DMS53 treated with DMSO at 0.1 percent for 48 hours (cell line): ENCODE data around the gene TMEM190.

Experiments used
- DNase-seq: peaks from one replicate; lab custom pipeline; 2025; ENCODE audit not compliant: unreplicated experiment; lab: John Stamatoyannopoulos, UW

TMEM190 gene

GRCh38 chr19:55369653-55370304 lies 6.8 kb upstream of the TMEM190 start:
- DNase-seq: peak; percentile 44

DNA sequence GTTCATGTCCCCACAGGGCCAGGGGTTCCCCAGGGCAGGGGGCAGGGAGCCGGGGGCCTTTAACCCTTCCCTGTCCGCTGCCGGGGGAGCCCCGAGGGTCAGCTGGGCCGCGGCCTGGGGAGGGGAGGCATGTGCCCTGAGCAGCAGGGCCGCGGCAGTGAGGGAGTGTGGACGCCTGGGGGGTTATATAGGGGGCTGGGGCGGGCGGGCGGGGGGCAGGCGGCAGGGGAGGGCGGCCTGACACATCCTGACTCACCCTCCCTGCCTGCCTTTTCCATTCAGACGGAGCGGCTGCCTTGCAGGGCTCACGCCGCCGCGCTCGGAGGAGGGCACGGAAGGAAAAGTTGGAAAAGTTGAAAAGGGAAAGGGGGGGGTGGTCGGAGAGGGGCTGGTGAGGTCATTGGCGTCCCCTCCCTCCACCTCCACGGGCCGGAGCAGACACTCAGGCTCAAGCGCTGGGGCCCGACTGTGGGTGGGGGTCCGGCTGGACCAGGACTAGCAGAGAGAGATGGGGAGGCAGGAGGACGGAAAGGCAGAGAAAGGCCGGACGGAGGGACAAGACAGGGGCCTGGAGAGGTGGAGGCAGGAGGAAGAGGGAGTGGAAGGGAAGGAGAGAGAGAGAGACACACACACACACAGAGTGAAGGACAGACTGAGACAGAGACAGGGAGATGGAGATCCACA lies 6.2 kb upstream of the TMEM190 start, which contains the start of gene IL11:
Gene IL11 (minus strand): TSS at position 159 of the 684 bp plus-strand sequence. CDS start 153 bp downstream, at position 6.
- no peak for DNase-seq

- no peak for DNase-seq
These were observed 4.1 kb upstream of the TMEM190 start for GRCh38 chr19:55372316-55373081.

DNA sequence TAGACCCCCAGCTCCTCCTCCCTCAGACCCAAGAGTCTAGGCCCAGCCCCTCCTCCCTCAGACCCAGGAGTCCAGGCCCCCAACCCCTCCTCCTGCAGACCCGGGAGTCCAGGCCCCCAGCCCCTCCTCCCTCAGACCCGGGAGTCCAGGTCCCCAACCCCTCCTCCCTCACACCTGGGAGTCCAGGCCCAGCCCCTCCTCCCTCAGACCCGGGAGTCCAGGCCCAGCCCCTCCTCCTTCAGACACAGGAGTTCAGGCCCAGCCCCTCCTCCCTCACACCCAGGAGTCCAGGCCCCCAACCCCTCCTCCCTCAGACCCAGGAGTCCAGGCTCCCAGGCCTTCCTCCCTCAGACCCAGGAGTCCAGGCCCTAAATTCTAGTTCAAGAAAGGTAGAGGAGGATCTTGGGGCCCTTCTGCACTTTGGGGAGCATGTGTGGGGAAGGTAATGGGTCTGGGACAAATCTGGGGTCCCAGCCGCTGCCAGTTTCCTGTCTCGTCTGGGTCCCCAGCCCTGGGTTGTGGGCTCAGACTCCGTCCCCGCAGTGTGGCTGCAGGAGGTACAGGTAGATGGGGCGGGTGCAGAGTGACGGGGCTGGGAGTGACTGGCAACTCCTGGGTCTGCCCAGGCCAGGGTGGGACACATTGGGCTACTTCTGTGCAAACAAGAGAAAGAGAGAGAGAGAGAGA lies 3.2 kb upstream of the TMEM190 start:
- no peak for DNase-seq

DNA sequence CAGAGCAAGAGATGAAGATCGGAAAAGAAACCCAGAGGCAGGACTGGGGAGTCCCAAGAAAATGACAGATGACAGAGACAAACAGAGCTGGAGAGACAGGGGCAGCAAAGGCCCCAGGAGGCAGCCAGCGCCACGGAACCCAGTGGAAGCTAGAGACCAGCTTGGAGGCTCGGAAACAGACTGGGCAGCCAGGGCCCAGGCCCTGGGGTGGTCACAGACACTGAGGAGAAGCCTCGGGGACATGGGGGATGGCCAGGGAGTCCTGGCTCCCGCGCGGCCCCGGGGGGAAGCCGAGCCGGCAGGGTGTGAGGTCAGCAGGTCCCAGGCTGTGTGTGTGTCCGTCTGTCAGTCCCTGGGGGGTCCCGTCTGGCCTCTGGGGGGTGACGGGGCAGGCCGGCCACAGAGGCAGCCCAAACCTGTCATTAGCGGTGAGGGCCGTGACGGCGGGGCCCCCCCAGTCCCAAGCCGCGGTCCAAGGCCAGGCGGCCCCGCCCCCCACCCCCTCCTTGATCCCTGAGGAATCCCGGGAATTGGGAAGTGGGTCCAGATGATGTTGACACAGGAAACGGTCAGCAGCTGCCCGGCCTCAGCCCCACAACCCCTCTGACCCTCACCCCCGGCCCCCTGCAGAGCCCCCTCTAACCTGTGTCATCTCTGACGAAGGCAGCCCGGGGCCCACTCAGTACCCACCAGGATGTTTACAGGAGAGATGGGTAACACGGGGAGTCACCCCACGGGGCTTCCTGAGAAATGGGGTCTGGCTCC lies 2.5 kb upstream of the TMEM190 start:
- DNase-seq: no peak

- DNase-seq: no peak
These were observed 918 bp downstream of the TMEM190 start for GRCh38 chr19:55377356-55378131.

DNA sequence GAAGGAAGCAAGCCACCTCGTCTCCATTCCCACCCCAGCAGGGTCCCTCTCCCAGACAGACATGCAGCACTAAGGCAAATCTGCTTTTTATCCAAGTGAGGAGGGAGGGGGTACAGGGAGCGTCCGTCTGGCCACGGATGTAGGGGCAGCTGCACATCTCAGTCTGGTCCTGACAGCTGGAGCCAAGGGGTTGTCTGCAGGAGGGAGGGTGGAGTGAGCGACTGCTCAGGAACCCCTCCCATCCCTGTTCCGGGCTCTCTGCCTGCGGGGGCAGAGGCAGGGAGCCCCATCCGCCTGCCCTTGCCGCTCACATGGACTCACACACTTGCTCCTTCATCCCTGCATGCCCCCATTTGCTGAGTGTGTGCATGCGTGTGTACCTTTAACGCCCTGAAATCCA lies 2.5 kb downstream of the TMEM190 start:
- no peak for DNase-seq

- DNase-seq: no peak
These were observed 5.4 kb downstream of the TMEM190 start for GRCh38 chr19:55382013-55382412.

GRCh38 chr19:55382522-55383054 lies 6.0 kb downstream of the TMEM190 start:
- DNase-seq: no peak

GRCh38 chr19:55383279-55384130 lies 6.9 kb downstream of the TMEM190 start:
- peak; percentile 43 for DNase-seq

DNA sequence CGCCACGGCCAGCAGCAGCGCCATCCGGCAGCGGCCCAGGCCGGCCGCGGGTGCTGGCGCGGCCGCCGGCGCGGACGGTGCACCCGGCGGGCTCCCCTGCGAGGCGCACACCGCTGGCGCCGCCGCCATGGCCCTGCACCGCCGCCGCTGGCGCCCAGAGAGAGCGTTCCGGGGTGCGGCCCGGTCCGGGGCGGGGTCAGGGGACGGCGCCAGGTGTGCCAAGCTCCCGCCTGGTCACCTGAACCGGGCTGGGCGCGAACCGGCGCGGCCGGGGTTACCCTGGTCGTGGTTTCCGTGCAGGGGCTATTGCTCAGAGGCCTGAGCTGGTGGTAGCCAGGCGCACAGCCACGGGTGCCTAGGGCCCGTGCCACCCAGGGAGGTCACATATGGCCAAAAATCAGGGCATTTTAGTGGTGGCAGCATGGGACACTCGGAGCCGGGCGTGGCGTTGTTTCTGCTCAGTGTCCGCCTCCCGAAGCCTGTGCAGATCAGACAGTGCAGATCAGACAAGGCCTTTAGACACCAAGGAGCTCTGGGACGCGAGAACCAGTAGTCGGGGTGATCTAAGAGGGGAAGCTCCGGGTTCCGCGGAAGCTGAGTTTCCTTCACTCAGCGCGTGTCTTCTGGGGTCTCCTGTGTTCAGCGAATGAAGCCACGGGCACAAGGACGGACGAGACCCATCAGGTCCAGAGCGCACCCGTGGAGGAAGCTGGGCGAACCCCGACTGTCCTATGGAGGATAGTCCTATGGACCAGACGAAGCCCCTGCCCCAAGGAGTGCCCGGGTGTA lies 7.7 kb downstream of the TMEM190 start, which contains the start of gene TMEM238:
Gene TMEM238 (minus strand): TSS at position 162 of the 789 bp plus-strand sequence. CDS start 33 bp downstream, at position 129.
- peak; percentile 47 for DNase-seq

- DNase-seq: peak; percentile 97
These were observed 8.5 kb downstream of the TMEM190 start for GRCh38 chr19:55384920-55385723.

DNA sequence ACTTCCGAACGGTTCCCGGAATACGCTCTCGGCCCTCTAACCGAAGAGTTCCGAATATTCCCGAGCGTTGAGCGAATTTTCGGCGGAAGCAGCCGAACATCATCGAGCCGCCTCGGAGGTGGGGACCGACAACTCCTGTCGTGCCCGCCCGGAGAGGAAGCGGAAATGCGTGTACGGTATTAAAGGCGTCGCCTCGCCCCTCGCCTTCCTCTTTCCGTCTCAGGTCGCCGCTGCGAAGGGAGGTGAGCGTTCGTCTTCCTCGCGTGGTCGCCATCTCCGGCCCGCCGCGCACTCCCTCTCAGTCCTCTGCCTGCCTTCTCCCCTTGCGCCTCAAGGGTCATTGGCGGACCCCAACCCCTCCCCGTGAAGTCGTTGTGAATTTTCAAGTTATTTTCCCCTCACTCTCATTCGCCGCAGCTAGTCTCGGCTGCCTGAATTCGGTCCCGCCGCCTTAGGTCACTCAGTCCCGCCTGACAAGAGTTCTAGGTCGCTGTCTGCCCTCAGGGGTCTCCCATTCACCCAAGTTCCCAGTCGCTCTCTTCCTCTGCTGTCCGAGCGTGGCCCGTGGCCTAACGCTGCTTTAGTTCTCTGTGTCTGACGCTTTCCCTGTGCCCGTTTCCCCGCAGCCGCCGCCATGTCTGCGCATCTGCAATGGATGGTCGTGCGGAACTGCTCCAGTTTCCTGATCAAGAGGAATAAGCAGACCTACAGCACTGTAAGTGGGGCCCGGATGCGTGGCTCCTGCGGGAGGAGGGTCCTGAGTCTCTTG lies 9.3 kb downstream of the TMEM190 start, which contains the start of gene RPL28:
Gene RPL28 (plus strand): TSS at position 209 of the 769 bp plus-strand sequence. CDS start 426 bp downstream, at position 635.
- DNase-seq: peak; percentile 97

- DNase-seq: no peak
These were observed 9.9 kb downstream of the TMEM190 start for GRCh38 chr19:55386493-55386971.

DNA sequence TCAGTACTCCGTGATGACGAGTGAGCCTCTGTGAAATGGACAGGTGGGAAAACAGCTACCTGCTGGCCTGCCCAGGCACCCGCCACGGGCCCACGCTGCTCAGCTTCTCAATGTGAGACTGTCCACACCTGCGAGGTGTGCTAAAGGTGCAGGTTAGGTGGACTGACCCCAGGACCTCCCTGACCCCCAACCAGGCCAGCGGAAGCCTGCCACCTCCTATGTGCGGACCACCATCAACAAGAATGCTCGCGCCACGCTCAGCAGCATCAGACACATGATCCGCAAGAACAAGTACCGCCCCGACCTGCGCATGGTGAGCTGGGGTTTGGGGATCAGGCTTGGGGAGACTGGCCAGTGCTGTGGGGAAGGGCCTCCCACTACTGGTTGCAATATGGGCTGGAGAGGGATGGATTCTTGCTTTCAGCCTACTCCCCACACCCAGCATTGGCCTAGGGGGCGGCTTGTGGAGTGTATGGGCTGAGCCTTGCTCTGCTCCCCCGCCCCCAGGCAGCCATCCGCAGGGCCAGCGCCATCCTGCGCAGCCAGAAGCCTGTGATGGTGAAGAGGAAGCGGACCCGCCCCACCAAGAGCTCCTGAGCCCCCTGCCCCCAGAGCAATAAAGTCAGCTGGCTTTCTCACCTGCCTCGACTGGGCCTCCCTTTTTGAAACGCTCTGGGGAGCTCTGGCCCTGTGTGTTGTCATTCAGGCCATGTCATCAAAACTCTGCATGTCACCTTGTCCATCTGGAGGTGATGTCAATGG lies 11.3 kb downstream of the TMEM190 start:
- DNase-seq: no peak
